T-cell (primary cell): Measurements from ENCODE around the gene CCDC154. TPM values are rescaled to one million over a fixed set of nuclear protein-coding genes. Genes with fewer than 3 reads are reported as not detected.

Experiments
- ATAC-seq, 4 experiments: fragments of 200-7000 bp in 3 of 4; fragments of 150-1000 bp in 1 of 4; cut with Tn5 transposase; replicated peaks in 1 of 4; 1 replicate in 3 of 4; 2 replicates in 1 of 4; pipeline ENCODE4 v1.10.0; 2021; ENCODE audit warnings: moderate library complexity in 3 of 4, mild to moderate bottlenecking in 2 of 4, moderate number of reproducible peaks in 1 of 4
- CTCF ChIA-PET, 2 donors: fragments of 300-600 bp; sonication (Branson Sonifier 250); formaldehyde crosslinking; loops; one replicate each; lab custom pipeline; 2022; ENCODE audit warnings: antibody characterized with exemption in 2 of 2; lab: Charles Lee
- POLR2A ChIA-PET, 2 donors: fragments of 300-600 bp; sonication (Branson Sonifier 250); formaldehyde crosslinking; loops; one replicate each; lab custom pipeline; 2022; ENCODE audit warnings: antibody characterized with exemption in 2 of 2; lab: Charles Lee
- DNase-seq, 35 experiments: peaks; one replicate each; pipeline versions ENCODE4 v3.0.0 to v3.0.0-alpha.2; 2013 to 2023
- H3K27ac ChIP-seq: one replicate; pipeline ENCODE4 v1.5.1; 2013; ENCODE audit warnings: low read length
- H3K27me3 ChIP-seq, 2 experiments: replicated peaks in 1 of 2; 1 replicate in 1 of 2; 2 replicates in 1 of 2; pipeline versions ENCODE4 v1.6.1 to v1.7.0; 2013; ENCODE audit warnings: low read length in 1 of 2, mixed read lengths in 1 of 2; ENCODE audit not compliant: control insufficient read depth in 2 of 2, insufficient read depth in 2 of 2; ENCODE audit errors: extremely low read depth in 1 of 2
- H3K36me3 ChIP-seq, 2 donors: 1 replicate in 1 of 2; 2 replicates in 1 of 2; pipeline versions ENCODE4 v1.6.1 to v1.7.0; 2013; ENCODE audit warnings: low read length in 1 of 2; ENCODE audit not compliant: control insufficient read depth in 2 of 2, insufficient read depth in 1 of 2; ENCODE audit errors: extremely low read depth in 1 of 2
- H3K4me1 ChIP-seq, 2 experiments: 1 replicate in 1 of 2; 2 replicates in 1 of 2; pipeline versions ENCODE4 v1.6.1 to v1.7.0; 2013; ENCODE audit warnings: low read length in 2 of 2, mixed read lengths in 1 of 2; ENCODE audit not compliant: insufficient read depth in 2 of 2, control insufficient read depth in 1 of 2; ENCODE audit errors: extremely low read depth in 1 of 2
- H3K4me3 ChIP-seq, 2 donors: 1 replicate in 1 of 2; 2 replicates in 1 of 2; pipeline versions ENCODE4 v1.5.1 to v1.7.0; 2013; ENCODE audit warnings: mild to moderate bottlenecking in 2 of 2, low read length in 1 of 2, moderate library complexity in 1 of 2; ENCODE audit not compliant: control insufficient read depth in 1 of 2; ENCODE audit errors: extremely low read depth in 1 of 2
- H3K9me3 ChIP-seq: 2 replicates; pipeline ENCODE4 v1.7.0; 2013
- H3K27ac Mint-ChIP-seq, 2 donors: one replicate each; pipeline ENCODE4 v1.8.0; 2020 to 2021; ENCODE audit warnings: mild to moderate bottlenecking in 2 of 2, mixed read lengths in 2 of 2
- H3K27me3 Mint-ChIP-seq, 2 donors: one replicate each; pipeline ENCODE4 v1.8.0; 2021 to 2022; ENCODE audit warnings: mixed read lengths in 2 of 2
- H3K36me3 Mint-ChIP-seq: one replicate; pipeline ENCODE4 v1.8.0; 2021; ENCODE audit warnings: mixed read lengths
- H3K4me1 Mint-ChIP-seq, 3 donors: one replicate each; pipeline ENCODE4 v1.8.0; 2020 to 2022; ENCODE audit warnings: mixed read lengths in 3 of 3, mild to moderate bottlenecking in 1 of 3
- H3K4me3 Mint-ChIP-seq, 3 donors: one replicate each; pipeline ENCODE4 v1.8.0; 2020 to 2022; ENCODE audit warnings: mild to moderate bottlenecking in 3 of 3, mixed read lengths in 3 of 3, moderate library complexity in 3 of 3
- H3K9me3 Mint-ChIP-seq, 3 donors: one replicate each; pipeline ENCODE4 v1.8.0; 2020 to 2022; ENCODE audit warnings: mixed read lengths in 3 of 3
- WGBS: methylation state at CpG from one replicate; pipeline ENCODE4 v1.1.5; 2013; ENCODE audit warnings: missing lambda C conversion rate; ENCODE audit not compliant: insufficient coverage; 5-methylcytosine and 5-hydroxymethylcytosine counted together
- total RNA-seq, 35 experiments: library from RNA in 6 of 35; stranded (reverse) in 6 of 35; fragments of 120-200 nt in 1 of 35; gene quantifications; one replicate each; pipeline versions ENCODE4 v1.2.1 to v1.2.4 and lab custom pipeline; 2013 to 2026

Gene CCDC154
- total RNA-seq, 5 donors from 2014 or later (not counting 1 experiment from before 2014, with no cell fraction given) = 2.5 to 9.3 (median 6.5) TPM

DNA sequence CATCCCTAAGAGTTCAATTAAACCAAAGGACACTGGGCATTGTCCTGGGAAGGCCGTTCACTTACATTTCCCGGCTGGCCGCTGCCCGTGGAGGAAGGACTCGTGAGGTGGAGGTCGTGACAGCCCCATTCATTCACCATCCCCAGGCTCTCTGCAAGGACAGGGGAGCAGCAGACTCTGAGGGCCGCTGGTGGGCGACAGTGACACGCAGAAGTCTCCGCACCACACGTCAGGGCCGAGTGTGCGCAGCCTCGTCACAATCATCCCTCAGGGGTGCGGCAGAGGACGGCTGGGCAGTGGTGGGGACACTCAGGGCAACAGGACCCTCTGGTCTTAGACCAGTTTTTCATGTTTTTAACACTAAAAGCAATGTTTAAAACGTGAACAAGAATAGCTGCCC, 51.5 kb downstream of the CCDC154 start:
- ChIA-PET POLR2A (no interaction called here), CTCF (no interaction called here)
- H3K4me1 ChIP-seq = peaks cover 0 to 3% of the 10 kb centered on the region in 2 experiments
- no peak overlapping the region for H3K27ac ChIP-seq
- Mint-ChIP-seq H3K4me3 (no peak overlapping the region), H3K4me1 (no peaks in the 10 kb centered on the region), H3K36me3 (peaks cover 25% of the 10 kb centered on the region), H3K27me3 (no peaks in the 10 kb centered on the region), H3K9me3 (no peaks in the 10 kb centered on the region), H3K27ac (no peak overlapping the region)
- H3K27me3 ChIP-seq = no peaks in the 10 kb centered on the region
- no peaks in the 10 kb centered on the region for H3K9me3 ChIP-seq
- WGBS = 94% methylated on average over 16 of the region's 17 CpGs
- no peak overlapping the region for H3K4me3 ChIP-seq
- peaks cover 32 to 59% of the 10 kb centered on the region in 2 donors for H3K36me3 ChIP-seq
- DNase-seq (no peak), ATAC-seq (no peak)

- no peaks in the 10 kb centered on the region for H3K27me3 Mint-ChIP-seq
- no peaks in the 10 kb centered on the region for H3K27me3 ChIP-seq
- H3K9me3 Mint-ChIP-seq = no peaks in the 10 kb centered on the region
- ATAC-seq = no peak
- H3K4me3 ChIP-seq = no peak overlapping the region
- no peaks in the 10 kb centered on the region for H3K9me3 ChIP-seq
- peaks cover 27% of the 10 kb centered on the region for H3K36me3 Mint-ChIP-seq
- no peak overlapping the region for H3K27ac Mint-ChIP-seq
- 62% methylated on average over 28 of the region's 28 CpGs for WGBS
- no peak overlapping the region for H3K27ac ChIP-seq
- ChIA-PET POLR2A (interaction anchor here in 1 of 2 donors (0.6 kb wide), 1 partner anchor 420 kb away, joined by 9 read pairs; no protein-coding TSS in a partner anchor), CTCF (interaction anchor here in 1 of 2 donors (0.6 to 0.7 kb wide), 2 partner anchors 545 to 1520 kb away, joined by 3 to 4 read pairs; no protein-coding TSS in a partner anchor)
- H3K36me3 ChIP-seq = peaks cover 21 to 66% of the 10 kb centered on the region in 2 donors
- H3K4me1 ChIP-seq = peaks cover 0 to 3% of the 10 kb centered on the region in 2 experiments
- H3K4me1 Mint-ChIP-seq = no peaks in the 10 kb centered on the region
- no peak overlapping the region for H3K4me3 Mint-ChIP-seq
- DNase-seq = no peak
Observed at GRCh38 chr16:1390239-1390779, 54.0 kb downstream of the CCDC154 start.

DNA sequence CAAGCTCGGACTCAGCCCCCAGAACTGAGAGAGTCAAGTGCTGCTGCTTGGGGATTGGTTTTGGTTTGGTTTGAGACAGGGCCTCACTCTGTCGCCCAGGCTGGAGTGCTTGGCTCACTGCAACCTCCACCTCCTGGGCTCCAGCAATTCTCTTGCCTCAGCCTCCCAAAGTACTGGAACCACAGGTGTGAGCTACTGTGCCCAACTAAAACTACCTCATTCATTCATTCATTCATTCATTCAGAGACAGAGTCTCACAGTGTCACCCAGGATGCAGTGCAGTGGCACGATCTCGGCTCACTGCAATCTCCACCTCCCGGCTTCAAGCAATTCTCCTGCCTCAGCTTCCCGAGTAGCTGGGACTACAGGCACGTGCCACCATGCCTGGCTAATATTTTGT, 54.6 kb downstream of the CCDC154 start:
- no peaks in the 10 kb centered on the region for H3K9me3 ChIP-seq
- ChIA-PET POLR2A (interaction anchor here in 1 of 2 donors (0.6 kb wide), 1 partner anchor 420 kb away, joined by 9 read pairs; no protein-coding TSS in a partner anchor), CTCF (interaction anchor here in 1 of 2 donors (0.6 kb wide), 1 partner anchor 1521 kb away, joined by 4 read pairs; no protein-coding TSS in a partner anchor)
- ATAC-seq (no peak), DNase-seq (no peak)
- no peak overlapping the region for H3K27ac Mint-ChIP-seq
- no peaks in the 10 kb centered on the region for H3K27me3 Mint-ChIP-seq
- no peak overlapping the region for H3K27ac ChIP-seq
- H3K4me3 Mint-ChIP-seq = no peak overlapping the region
- peaks cover 0 to 3% of the 10 kb centered on the region in 2 experiments for H3K4me1 ChIP-seq
- WGBS = 100% methylated on average over 2 of the region's 7 CpGs
- H3K27me3 ChIP-seq = no peaks in the 10 kb centered on the region
- no peak overlapping the region for H3K4me3 ChIP-seq
- H3K9me3 Mint-ChIP-seq = no peaks in the 10 kb centered on the region
- no peaks in the 10 kb centered on the region for H3K4me1 Mint-ChIP-seq
- peaks cover 21 to 68% of the 10 kb centered on the region in 2 donors for H3K36me3 ChIP-seq
- H3K36me3 Mint-ChIP-seq = peaks cover 30% of the 10 kb centered on the region

- Histone ChIP-seq H3K4me1 (peaks cover 0 to 3% of the 10 kb centered on the region in 2 experiments), H3K27me3 (no peaks in the 10 kb centered on the region), H3K9me3 (no peaks in the 10 kb centered on the region), H3K36me3 (peaks cover 21 to 56% of the 10 kb centered on the region in 2 donors), H3K27ac (no peak overlapping the region), H3K4me3 (no peak overlapping the region)
- 94% methylated on average over 10 of the region's 16 CpGs for WGBS
- CTCF ChIA-PET = no interaction called here
- Mint-ChIP-seq H3K27ac (no peak overlapping the region), H3K4me3 (no peak overlapping the region), H3K36me3 (peaks cover 24% of the 10 kb centered on the region), H3K9me3 (no peaks in the 10 kb centered on the region), H3K27me3 (no peaks in the 10 kb centered on the region), H3K4me1 (no peaks in the 10 kb centered on the region)
- no peak for ATAC-seq
- POLR2A ChIA-PET = no interaction called here
- no peak for DNase-seq
Observed at GRCh38 chr16:1387331-1387730, 57.0 kb downstream of the CCDC154 start.

- ATAC-seq = no peak
- Mint-ChIP-seq H3K27ac (no peak overlapping the region), H3K4me3 (no peak overlapping the region), H3K27me3 (no peaks in the 10 kb centered on the region), H3K36me3 (peaks cover 19% of the 10 kb centered on the region), H3K9me3 (no peaks in the 10 kb centered on the region), H3K4me1 (peaks cover under 1 to 2% (median 2%) of the 10 kb centered on the region in 3 donors)
- Histone ChIP-seq H3K27ac (no peak overlapping the region), H3K9me3 (no peaks in the 10 kb centered on the region), H3K36me3 (peaks cover 13 to 55% of the 10 kb centered on the region in 2 donors), H3K4me3 (no peak overlapping the region), H3K4me1 (peaks cover 0 to 2% of the 10 kb centered on the region in 2 experiments), H3K27me3 (no peaks in the 10 kb centered on the region)
- POLR2A ChIA-PET = no interaction called here
- WGBS = 96% methylated on average over 39 of the region's 39 CpGs
- no peak for DNase-seq
- CTCF ChIA-PET = no interaction called here
Observed at GRCh38 chr16:1385232-1385631, 59.1 kb downstream of the CCDC154 start.

Other genes starting within 250 kb of the CCDC154 start
- gene TPSG1, start 219.3 kb downstream of the CCDC154 start, total RNA-seq = not detected
- 1 to 10 TPM in 1 of 5 donors, under 1 TPM in 3, not detected in 1; 0.32 to 4.3 (median 0.52) TPM for gene TPSB2, start 214.4 kb downstream of the CCDC154 start, total RNA-seq
- gene TPSAB1, start 203.9 kb downstream of the CCDC154 start, total RNA-seq = 1 to 10 TPM in 2 of 5 donors, under 1 TPM in 1, not detected in 2; 0.39 to 1.6 (median 1.2) TPM
- gene TPSD1, start 188.5 kb downstream of the CCDC154 start, total RNA-seq = under 1 TPM in 4 of 5 donors, not detected in 1; 0.28 to 0.40 (median 0.31) TPM
- gene UBE2I, start 134.9 kb downstream of the CCDC154 start, total RNA-seq = 100 to 1,000 TPM; 173 to 247 (median 190) TPM
- 10 to 100 TPM in 4 of 5 donors, 1 to 10 TPM in 1; 9.1 to 12.8 (median 12.7) TPM for gene BAIAP3, start 110.9 kb downstream of the CCDC154 start, total RNA-seq
- gene TSR3, start 92.7 kb downstream of the CCDC154 start, total RNA-seq = 10 to 100 TPM; 25.4 to 53.1 (median 48.1) TPM
- 10 to 100 TPM; 42.6 to 66.5 (median 63.1) TPM for gene GNPTG, start 92.6 kb downstream of the CCDC154 start, total RNA-seq
- 100 to 1,000 TPM in 3 of 5 donors, 10 to 100 TPM in 2; 85.3 to 131 (median 113) TPM for gene UNKL, start 29.9 kb downstream of the CCDC154 start, total RNA-seq
- 10 to 100 TPM in 3 of 5 donors, 1 to 10 TPM in 2; 8.4 to 12.9 (median 10.8) TPM for gene UQCC4, start 23.8 kb downstream of the CCDC154 start, total RNA-seq
- 1 to 10 TPM in 2 of 5 donors, under 1 TPM in 3; 0.36 to 1.6 (median 0.90) TPM for gene PERCC1, start 13.5 kb downstream of the CCDC154 start, total RNA-seq
- gene CLCN7, start 30.5 kb upstream of the CCDC154 start, total RNA-seq = 100 to 1,000 TPM in 3 of 5 donors, 10 to 100 TPM in 2; 77.1 to 141 (median 114) TPM
- gene PTX4, start 44.4 kb upstream of the CCDC154 start, total RNA-seq = under 1 TPM in 1 of 5 donors, not detected in 4; 0.26 TPM
- gene TELO2, start 48.8 kb upstream of the CCDC154 start, total RNA-seq = 10 to 100 TPM; 36.0 to 73.0 (median 56.1) TPM
- 100 to 1,000 TPM in 3 of 5 donors, 10 to 100 TPM in 2; 33.1 to 158 (median 115) TPM for gene TMEM204, start 89.1 kb upstream of the CCDC154 start, total RNA-seq
- 10 to 100 TPM in 2 of 5 donors, 1 to 10 TPM in 3; 5.5 to 19.8 (median 8.1) TPM for gene IFT140, start 167.5 kb upstream of the CCDC154 start, total RNA-seq
- 10 to 100 TPM; 26.4 to 36.4 (median 33.0) TPM for gene CRAMP1, start 167.8 kb upstream of the CCDC154 start, total RNA-seq
- 10 to 100 TPM; 13.8 to 51.1 (median 41.3) TPM for gene JPT2, start 233.7 kb upstream of the CCDC154 start, total RNA-seq